Measurements from ENCODE around the gene HOXB2.

The HOXB2 gene

DNA sequence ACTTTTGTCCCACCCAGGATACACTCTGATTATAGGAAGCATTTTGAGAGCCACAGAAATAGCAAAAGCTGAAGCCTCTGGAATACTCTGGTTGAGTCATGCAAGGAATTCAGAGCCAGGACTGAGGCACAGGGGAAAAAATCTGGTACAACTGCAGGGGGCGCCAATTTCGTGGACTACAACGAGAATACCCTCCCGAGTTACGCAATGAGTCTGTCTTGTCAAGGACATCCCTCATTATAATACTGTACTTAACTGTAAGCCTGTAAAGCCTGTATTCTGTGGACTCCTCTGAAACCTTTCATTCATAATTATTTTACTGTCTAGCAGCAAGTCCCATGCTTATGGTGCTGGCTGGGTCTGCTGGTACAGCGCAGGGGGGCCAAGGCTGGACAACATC lies 21.9 kb downstream of the HOXB2 start:
- TF ChIP-seq ZC3H10 (CRISPR knock-in tag; IDR thresholded peaks at IDR 0.05) (no peak), BACH2 (CRISPR knock-in tag; IDR thresholded peaks at IDR 0.05; ENCODE audit: borderline replicate concordance) (no peak), PPARA (CRISPR knock-in tag; IDR thresholded peaks at IDR 0.05; ENCODE audit: borderline replicate concordance) (no peak), RARB (CRISPR knock-in tag; IDR thresholded peaks at IDR 0.05) (no peak), OSR1 (CRISPR knock-in tag; IDR thresholded peaks at IDR 0.05) (no peak), ZNF565 (CRISPR knock-in tag; conservative IDR thresholded peaks at IDR 0.05; ENCODE audit: low read depth) (no peak), ISL1 (CRISPR knock-in tag; IDR thresholded peaks at IDR 0.05) (no peak), CSDC2 (CRISPR knock-in tag; IDR thresholded peaks at IDR 0.05) (no peak), SNAI2 (CRISPR knock-in tag; IDR thresholded peaks at IDR 0.05) (no peak), GLIS3 (CRISPR knock-in tag; IDR thresholded peaks at IDR 0.05) (no peak), ZFP30 (CRISPR knock-in tag; IDR thresholded peaks at IDR 0.05) (no peak)
- TF ChIP-seq, protein P1, sequence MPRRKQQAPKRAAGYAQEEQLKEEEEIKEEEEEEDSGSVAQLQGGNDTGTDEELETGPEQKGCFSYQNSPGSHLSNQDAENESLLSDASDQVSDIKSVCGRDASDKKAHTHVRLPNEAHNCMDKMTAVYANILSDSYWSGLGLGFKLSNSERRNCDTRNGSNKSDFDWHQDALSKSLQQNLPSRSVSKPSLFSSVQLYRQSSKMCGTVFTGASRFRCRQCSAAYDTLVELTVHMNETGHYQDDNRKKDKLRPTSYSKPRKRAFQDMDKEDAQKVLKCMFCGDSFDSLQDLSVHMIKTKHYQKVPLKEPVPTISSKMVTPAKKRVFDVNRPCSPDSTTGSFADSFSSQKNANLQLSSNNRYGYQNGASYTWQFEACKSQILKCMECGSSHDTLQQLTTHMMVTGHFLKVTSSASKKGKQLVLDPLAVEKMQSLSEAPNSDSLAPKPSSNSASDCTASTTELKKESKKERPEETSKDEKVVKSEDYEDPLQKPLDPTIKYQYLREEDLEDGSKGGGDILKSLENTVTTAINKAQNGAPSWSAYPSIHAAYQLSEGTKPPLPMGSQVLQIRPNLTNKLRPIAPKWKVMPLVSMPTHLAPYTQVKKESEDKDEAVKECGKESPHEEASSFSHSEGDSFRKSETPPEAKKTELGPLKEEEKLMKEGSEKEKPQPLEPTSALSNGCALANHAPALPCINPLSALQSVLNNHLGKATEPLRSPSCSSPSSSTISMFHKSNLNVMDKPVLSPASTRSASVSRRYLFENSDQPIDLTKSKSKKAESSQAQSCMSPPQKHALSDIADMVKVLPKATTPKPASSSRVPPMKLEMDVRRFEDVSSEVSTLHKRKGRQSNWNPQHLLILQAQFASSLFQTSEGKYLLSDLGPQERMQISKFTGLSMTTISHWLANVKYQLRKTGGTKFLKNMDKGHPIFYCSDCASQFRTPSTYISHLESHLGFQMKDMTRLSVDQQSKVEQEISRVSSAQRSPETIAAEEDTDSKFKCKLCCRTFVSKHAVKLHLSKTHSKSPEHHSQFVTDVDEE (CRISPR knock-in tag; IDR thresholded peaks at IDR 0.05), result no peak
- TF ChIP-seq, protein P2, sequence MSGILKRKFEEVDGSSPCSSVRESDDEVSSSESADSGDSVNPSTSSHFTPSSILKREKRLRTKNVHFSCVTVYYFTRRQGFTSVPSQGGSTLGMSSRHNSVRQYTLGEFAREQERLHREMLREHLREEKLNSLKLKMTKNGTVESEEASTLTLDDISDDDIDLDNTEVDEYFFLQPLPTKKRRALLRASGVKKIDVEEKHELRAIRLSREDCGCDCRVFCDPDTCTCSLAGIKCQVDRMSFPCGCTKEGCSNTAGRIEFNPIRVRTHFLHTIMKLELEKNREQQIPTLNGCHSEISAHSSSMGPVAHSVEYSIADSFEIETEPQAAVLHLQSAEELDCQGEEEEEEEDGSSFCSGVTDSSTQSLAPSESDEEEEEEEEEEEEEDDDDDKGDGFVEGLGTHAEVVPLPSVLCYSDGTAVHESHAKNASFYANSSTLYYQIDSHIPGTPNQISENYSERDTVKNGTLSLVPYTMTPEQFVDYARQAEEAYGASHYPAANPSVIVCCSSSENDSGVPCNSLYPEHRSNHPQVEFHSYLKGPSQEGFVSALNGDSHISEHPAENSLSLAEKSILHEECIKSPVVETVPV (CRISPR knock-in tag; IDR thresholded peaks at IDR 0.05), result no peak
- no peak for ATAC-seq

- no peak for ATAC-seq
- TF ChIP-seq ZNF565 (CRISPR knock-in tag; conservative IDR thresholded peaks at IDR 0.05; ENCODE audit: low read depth) (no peak), ZFP30 (CRISPR knock-in tag; IDR thresholded peaks at IDR 0.05) (no peak), ZNF8 (CRISPR knock-in tag; IDR thresholded peaks at IDR 0.05) (no peak), CREB5 (CRISPR knock-in tag; IDR thresholded peaks at IDR 0.05; ENCODE audit: low read depth) (no peak), ESRRG (CRISPR knock-in tag; IDR thresholded peaks at IDR 0.05) (no peak), SNAI2 (CRISPR knock-in tag; IDR thresholded peaks at IDR 0.05) (no peak), ZNF70 (CRISPR knock-in tag; IDR thresholded peaks at IDR 0.05) (no peak), GLIS3 (CRISPR knock-in tag; IDR thresholded peaks at IDR 0.05) (no peak), ZC3H10 (CRISPR knock-in tag; IDR thresholded peaks at IDR 0.05) (no peak), ZFP3 (CRISPR knock-in tag; IDR thresholded peaks at IDR 0.05) (no peak), TOX (CRISPR knock-in tag; IDR thresholded peaks at IDR 0.05; ENCODE audit: borderline replicate concordance) (no peak), ARNTL (CRISPR knock-in tag; IDR thresholded peaks at IDR 0.05; ENCODE audit: borderline replicate concordance, low read depth) (no peak), RARB (CRISPR knock-in tag; IDR thresholded peaks at IDR 0.05) (no peak), OSR1 (CRISPR knock-in tag; IDR thresholded peaks at IDR 0.05) (no peak)
- TF ChIP-seq, protein P3, sequence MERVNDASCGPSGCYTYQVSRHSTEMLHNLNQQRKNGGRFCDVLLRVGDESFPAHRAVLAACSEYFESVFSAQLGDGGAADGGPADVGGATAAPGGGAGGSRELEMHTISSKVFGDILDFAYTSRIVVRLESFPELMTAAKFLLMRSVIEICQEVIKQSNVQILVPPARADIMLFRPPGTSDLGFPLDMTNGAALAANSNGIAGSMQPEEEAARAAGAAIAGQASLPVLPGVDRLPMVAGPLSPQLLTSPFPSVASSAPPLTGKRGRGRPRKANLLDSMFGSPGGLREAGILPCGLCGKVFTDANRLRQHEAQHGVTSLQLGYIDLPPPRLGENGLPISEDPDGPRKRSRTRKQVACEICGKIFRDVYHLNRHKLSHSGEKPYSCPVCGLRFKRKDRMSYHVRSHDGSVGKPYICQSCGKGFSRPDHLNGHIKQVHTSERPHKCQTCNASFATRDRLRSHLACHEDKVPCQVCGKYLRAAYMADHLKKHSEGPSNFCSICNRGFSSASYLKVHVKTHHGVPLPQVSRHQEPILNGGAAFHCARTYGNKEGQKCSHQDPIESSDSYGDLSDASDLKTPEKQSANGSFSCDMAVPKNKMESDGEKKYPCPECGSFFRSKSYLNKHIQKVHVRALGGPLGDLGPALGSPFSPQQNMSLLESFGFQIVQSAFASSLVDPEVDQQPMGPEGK (CRISPR knock-in tag; IDR thresholded peaks at IDR 0.05; ENCODE audit: borderline replicate concordance), result no peak
- TF ChIP-seq, protein P2 (CRISPR knock-in tag; IDR thresholded peaks at IDR 0.05), result no peak
- TF ChIP-seq, protein P1 (CRISPR knock-in tag; IDR thresholded peaks at IDR 0.05), result no peak
Measured at GRCh38 chr17:48522031-48522653, 22.8 kb downstream of the HOXB2 start.
